ENCODE measurements around the gene GLMN.
"Not testable (repeated sequence)": the region's sequence is repeated elsewhere in the genome, so short reads cannot be mapped to it uniquely, and the experiment has no call there.

Gene GLMN

DNA sequence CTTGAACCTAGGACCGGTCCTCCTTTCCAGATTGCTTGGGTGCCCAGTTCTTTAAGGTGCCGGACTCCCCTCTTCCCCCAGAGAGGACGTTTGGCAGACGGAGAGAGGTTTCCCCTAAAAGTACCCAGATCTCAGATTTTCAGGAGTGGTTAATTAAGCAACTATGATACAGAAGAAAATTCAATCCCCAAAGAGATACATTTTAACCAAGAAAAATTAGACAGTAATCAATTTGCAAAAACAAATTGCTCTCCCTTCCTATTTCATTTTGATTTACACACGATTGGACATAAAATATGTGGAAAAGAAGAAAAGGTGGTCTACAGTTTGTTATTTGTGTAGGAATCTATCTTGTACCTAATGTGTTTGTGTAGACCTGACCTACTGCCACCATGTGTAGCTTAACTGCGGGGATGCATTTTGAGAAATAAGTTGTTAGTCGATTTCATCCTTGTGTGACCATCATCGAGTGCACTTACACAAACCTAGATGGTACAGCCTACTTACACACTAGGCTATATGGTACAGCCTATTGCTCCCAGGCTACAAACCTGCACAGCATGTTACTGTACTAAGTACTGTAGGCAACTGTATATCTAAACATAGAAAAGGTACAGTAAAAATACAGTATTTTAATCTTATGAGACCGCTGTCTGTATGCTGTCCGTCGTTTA, 827 bp upstream of the GLMN start:
- peak; percentile 14 for DNase-seq

DNA sequence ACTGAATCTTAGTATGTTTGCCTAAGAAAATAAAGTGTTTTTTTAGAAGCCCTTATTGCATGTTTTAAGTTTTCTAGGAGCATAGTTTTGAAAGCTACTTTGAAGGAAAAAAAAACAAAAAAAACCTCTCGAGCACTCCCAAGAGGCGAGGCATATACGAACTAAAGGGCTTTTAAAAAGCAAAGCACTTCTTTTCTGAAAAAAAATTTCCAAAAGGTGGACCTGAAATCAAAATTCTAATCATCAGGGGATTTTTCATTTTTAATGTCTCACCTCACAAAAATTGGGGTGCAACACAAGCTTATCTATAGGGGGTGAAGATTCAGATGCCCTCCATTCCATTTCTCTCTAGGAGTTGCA, 594 bp downstream of the GLMN start:
- peak; percentile 72 for DNase-seq

DNA sequence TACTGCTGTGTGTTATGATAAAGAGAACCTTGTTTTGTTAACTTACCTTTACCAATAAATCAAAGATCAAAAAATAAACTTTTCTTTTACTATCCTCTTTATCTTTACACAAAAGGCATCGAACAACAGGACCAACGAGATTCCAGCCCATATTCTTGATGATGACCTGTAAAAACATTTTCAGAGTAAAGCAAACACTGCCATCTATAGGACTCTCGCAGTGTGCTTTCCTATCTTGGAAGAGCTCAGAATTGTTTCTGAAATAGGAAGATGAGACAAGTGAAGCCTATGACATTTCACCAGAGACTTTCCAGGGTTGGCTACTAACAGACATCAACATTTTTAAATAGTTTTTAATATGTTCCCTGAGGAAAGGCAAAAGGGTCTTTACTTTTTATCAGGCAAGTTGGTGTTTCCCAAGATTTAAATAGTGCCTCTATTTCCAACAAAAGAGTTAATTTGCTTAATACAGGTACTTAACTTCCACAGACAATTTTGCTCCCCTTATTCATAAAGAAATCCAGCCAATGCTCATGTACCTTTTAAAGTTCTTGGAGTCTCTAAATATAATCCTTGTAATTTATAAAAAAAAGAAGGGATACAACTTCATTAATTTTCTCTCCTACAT, 7.3 kb downstream of the GLMN start:
- no peak for DNase-seq

- DNase-seq: not testable (repeated sequence)
These were observed 17.4 kb downstream of the GLMN start for GRCh38 chr1:92281411-92281810.

- DNase-seq: not testable (repeated sequence)
These were observed 19.0 kb downstream of the GLMN start for GRCh38 chr1:92279781-92280180.

DNA sequence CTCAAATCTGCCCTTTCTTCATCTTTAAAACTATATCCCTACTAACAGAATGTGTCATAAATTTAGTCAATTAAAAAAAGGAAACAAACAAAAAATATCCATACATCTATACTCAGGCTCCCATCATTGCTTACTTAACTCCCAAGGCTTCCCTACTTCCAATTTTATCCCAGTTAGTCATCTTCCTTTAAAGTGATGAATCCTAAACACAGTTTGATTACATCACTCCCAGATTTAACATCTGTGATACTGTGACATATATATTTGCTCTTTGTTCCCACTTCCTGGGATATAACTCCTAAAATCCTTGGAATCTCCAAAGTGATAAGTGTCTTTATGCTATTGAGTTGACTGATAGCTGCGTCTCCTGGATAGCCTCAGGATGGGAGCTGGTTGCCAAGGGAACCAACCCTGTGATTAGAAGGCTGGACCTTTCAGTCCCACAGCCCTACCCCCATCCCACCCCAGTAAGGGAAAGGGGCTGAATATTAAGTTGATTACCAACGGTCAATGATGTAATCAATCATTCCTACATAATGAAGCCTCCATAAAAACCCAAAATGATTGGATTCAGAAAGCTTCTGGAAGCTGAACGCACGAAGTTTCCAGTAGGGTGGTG, 21.6 kb downstream of the GLMN start:
- no peak for DNase-seq

DNA sequence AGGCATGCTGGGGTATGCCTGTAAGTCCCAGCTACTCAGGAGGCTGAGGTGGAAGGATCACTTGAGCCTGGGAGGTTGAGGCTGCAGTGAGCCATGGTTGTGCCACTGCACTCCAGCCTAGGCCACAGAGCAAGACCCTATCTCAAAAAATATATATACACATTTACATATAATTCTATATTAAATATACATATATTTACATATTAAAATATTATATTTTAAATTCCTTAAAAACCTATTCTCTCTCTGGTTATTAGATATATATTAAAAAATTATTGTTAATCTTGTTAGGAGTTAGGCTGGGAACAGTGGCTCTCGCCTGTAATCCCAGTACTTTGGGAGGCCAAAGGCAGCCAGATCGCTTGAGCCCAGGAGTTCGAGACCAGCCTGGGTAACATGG, 22.7 kb downstream of the GLMN start:
- DNase-seq: no peak

DNA sequence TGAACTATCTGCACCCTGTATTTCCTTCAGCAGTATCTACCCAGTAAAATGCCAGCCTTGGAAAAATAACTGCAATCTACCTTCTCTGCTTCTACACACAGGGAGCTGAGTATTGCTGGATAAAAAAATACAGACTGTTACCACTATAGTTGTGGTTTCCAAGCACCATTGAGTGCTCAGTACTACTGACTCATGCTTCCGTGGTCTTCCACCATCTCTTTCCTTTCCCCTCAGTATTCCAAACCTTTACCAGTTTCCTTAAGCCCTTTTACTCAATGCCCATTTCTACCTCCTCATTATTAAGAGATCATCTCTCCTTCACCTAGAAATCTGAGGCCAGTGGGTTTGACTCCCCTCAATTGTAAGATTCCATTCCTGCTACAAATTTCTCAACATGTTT, 23.8 kb downstream of the GLMN start:
- no peak for DNase-seq

DNA sequence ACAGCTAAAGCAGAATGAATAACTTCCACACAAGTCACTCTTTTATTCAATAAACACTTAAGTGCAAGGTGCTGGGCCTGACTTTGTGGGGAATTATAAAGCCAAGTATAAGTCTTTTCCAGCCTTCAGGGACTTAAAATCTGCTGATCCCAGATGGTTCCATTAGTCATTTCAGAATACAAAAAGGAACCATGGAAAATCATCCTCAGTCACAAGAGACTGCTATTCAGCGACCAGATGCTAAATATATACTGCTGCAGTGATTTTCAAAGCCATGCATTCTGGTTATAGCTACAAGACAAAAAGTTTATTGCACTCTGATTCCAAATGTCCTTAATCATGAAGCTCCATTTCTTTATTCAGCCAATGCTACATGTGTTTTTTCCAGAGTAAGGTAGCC, 25.7 kb downstream of the GLMN start:
- DNase-seq: no peak

DNA sequence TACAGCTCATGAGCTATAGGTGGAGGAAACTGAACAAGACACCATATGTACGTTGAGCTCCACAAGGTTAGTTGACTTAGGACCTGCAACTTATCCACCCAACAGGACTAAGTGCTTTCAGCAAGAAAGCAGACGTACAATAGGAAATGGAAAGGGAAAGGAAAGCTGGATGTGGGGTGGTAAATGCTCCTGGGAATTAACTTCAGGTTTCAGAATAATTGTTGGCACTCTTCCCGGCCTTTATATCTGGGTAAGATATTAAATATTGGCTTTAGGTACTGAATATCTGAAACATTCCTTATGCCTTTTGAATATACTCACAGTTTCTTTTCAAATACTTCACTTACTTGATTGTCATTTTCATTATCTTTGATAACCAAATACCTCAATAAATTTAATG, 36.3 kb downstream of the GLMN start:
- DNase-seq: no peak

GRCh38 chr1:92259350-92259749, 39.4 kb downstream of the GLMN start:
- DNase-seq: no peak

DNA sequence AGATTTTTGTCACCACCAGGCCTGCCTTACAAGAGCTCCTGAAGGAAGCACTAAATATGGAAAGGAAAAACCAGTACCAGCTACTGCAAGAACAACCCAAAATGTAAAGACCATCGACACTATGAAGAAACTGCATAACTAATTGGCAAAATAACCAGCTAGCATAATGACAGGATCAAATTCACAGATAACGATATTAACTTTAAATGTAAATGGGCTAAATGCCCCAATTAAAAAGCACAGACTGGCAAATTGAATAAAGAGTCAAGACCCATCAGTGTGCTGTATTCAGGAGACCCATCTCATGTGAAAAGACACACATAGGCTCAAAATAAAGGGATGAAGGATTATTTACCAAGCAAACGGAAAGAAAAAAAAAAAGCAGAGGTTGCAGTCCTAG, 44.1 kb downstream of the GLMN start:
- DNase-seq: not testable (repeated sequence)

GRCh38 chr1:92244376-92244775, 54.4 kb downstream of the GLMN start:
- DNase-seq: no peak

DNA sequence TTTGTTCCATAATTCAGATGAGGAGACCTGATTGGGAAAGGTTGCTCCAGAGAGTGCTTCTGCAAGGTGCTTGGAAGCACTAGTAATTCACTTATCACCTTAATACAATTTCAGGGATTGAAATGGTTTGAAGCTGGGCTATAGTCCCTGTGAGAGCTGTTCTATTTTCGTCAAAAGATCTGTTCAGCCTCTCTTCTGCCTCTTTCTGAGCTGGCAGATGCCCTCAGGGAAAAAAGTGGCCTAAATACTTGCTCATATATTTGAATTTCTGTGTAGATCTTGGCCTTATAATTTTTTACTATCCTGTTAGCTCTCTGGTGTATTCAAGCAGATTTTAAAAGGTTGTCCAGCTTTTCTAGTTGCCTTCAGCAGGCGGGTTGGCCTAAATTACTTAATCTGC, 58.8 kb downstream of the GLMN start:
- no peak for DNase-seq

DNA sequence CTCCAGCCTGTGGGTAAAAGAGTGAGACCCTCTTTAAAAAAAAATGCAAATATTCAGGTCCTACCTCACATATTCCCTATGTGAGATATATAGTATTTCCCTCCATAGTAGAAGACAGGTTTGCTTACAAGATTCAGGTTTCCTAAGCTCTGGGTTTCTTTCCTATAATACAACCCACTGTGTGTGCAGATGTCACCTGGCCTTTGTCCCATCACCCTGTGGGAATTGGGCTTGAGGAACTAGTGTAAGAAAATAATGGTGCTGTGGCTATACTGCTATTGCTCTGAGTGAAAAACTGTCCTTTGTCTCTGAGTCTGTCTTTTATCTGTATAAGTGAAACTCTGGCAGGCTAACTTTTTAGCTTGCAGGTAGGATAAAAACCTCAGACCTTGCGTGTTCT, 68.1 kb downstream of the GLMN start:
- DNase-seq: no peak

DNA sequence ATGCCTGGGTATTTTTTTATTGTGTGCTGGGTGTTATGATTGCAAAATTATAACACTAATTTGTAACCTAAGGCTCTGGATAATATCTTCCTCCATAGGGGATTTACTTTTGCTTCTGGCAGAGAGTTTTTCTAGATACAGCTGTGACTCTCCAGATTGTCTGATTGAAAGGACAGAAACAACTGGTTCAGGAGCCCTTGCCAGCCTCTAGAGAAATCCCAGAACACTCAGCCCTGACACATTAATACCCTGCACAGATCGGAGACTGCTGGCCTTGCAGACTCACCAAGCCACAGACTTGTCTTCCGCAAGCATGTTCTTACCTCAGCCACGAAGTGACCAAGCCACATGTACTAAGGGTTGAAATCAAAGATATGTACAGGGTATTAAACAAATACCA, 70.4 kb downstream of the GLMN start:
- no peak for DNase-seq

DNA sequence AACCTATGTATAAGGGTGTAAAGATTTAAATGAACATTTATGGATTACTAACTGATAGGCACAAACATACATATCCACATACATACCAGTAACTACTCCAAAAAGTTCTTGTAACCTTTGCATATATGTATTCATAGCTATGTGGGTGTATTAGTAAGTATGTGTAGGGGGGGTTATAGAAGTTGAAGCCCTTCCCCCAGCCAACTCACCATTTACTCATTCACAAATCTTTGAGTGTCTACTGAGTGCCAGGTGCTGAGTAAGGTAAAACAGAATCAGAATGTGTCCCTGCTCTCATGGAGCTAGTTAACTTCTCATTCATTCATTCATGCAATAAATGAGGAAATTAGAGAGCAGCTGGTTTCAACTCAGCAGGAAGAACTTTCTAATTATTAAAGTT, 79.8 kb downstream of the GLMN start:
- DNase-seq: no peak

GRCh38 chr1:92218559-92218958, 80.2 kb downstream of the GLMN start:
- no peak for DNase-seq

GRCh38 chr1:92217721-92218120, 81.1 kb downstream of the GLMN start, which contains the start of gene C1orf146:
Gene C1orf146 (plus strand): TSS chr1:92217915. CDS start chr1:92231421, 13,506 bp downstream.
- no peak for DNase-seq

- no peak for DNase-seq
These were observed 87.6 kb downstream of the GLMN start for GRCh38 chr1:92211166-92211565.

GRCh38 chr1:92210701-92211100, 88.1 kb downstream of the GLMN start:
- no peak for DNase-seq

DNA sequence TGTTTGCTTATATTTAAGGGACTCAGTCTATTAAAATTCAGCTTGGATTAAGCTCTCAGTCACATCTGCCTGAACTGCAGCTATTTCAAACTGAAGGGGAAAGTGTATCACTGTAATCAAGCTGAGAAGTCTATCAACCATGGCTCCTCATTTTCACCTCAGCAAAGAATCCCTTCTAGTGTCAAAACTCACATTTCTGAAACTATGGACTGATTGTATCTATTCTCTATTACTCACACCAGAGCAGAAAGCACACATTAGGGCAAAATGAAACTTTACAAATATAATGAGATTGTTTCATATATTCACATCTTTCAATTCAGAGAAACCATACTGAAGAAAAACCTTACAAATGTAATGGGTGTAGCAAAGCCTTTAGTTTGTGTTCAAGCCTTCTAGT, 95.7 kb downstream of the GLMN start:
- no peak for DNase-seq

GRCh38 chr1:92201973-92202372, 96.8 kb downstream of the GLMN start:
- no peak for DNase-seq
